Subcutaneous adipose tissue (tissue), 4 donors: ENCODE measurements around the gene TLR3. TPM values are rescaled to one million over a fixed set of nuclear protein-coding genes. Genes with fewer than 3 reads are reported as not detected.

Source experiments
- CTCF ChIP-seq: fragments of 450-650 bp; IDR thresholded peaks from one replicate; pipeline ENCODE4 v1.5.1; 2016; ENCODE audit warnings: low read depth, mild to moderate bottlenecking, control low read depth, antibody characterized with exemption, moderate library complexity
- total RNA-seq, 4 donors: library from RNA; depleted of rRNA; stranded (reverse); fragments of >200 nt; gene quantifications; one replicate each; pipeline ENCODE4 v1.1.0, GENCODE V29; 2016

Gene TLR3
- total RNA-seq, 4 donors from 2014 or later, result 4.1 to 12.2 (median 8.1) TPM

DNA sequence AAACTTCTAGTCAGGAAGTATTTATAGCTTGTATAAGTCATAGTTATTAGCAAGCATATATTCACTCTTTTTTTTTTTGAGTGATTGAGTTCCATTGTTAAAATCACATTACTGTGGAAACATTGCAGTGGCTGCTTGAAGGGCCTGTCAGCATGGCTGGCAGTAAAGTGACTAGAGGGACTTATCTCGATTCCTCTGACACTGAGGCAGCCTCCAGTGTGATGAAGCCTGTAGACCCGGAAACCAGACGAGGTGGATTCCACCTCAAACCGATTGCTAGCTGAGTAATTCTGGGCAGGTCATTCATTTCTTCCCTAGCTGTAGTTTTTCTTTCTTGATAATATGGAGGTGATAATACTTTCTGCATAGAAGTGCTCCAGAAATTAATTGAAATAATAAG is 40.3 kb downstream of the TLR3 start:
- TF ChIP-seq CTCF, result no peak

- no peak for TF ChIP-seq CTCF
Observed at GRCh38 chr4:186116697-186117096, 47.7 kb downstream of the TLR3 start.

- TF ChIP-seq CTCF, result no peak
Observed at GRCh38 chr4:186118582-186118981, 49.6 kb downstream of the TLR3 start.

DNA sequence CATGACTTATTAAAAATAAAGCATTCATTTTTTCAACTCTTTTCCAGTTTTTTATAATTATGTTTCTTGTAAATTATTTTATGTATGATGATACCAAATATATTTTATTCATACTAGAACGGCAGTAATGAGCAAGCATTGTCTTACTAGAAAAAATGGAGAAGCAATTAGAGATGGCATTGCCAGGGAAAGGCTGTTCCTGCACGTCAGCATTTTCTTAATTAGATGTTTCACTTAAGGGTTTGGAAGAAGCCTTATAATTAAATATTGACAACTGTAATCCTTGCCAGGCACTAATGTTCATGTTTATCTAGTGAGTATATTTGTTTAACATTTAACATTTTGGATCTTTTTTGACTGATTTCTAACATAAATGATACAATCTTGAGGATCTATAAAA is 52.1 kb downstream of the TLR3 start:
- no peak for TF ChIP-seq CTCF

GRCh38 chr4:186128842-186129241 is 59.9 kb downstream of the TLR3 start:
- no peak for TF ChIP-seq CTCF

DNA sequence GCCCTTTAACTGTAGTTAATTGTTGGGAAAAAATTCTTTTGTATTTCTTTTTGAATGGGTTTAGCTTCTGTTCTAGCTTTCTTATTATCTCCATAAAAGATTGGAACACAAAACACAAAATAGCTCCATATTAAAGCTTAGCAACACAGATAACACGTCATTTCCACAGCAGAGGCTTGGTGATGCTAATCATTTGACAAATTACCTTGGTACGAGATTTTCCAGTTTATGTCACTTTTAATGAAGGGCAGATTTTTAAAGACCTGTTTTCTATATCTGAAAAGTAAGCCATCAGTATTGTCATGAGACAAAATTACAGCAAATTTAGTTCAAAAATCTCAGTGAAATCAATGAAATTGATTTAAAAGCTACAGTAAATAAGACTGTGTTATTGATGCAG is 63.0 kb downstream of the TLR3 start:
- no peak for TF ChIP-seq CTCF

- no peak for TF ChIP-seq CTCF
Observed at GRCh38 chr4:186132577-186133242, 63.8 kb downstream of the TLR3 start.
